HG03558 (cell line): ENCODE measurements around the gene EDARADD.

ENCODE experiments used
- ATAC-seq: cut with Tn5 transposase; IDR thresholded peaks from one replicate; pipeline ENCODE4 v1.9.1; 2021; ENCODE audit warnings: moderate number of reproducible peaks; ENCODE audit not compliant: unreplicated experiment; ENCODE audit errors: extremely low read depth

The EDARADD gene

DNA sequence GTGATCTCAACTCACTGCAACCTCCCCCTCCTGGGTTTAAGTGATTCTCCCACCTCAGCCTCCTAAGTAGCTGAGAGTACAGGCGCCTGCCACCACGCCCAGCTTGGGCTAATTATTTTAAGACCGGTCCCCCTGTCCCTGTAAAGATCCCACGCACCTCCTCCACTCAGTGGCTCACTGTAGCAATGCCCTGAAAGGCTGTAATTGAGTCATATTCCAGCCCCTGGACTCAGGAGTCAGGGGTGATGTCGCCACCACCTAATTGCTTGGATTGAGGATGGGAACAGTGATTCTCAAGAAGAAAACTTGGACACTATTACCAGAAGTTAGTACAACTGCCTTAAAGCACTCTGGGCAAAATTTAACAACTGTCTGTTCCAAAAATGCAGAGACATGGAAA is 3.1 kb upstream of the EDARADD start:
- ATAC-seq = no peak

GRCh38 chr1:236392182-236392581 is 1.9 kb upstream of the EDARADD start:
- no peak for ATAC-seq

- ATAC-seq = no peak
Measured at GRCh38 chr1:236394879-236395229, 768 bp downstream of the EDARADD start.

DNA sequence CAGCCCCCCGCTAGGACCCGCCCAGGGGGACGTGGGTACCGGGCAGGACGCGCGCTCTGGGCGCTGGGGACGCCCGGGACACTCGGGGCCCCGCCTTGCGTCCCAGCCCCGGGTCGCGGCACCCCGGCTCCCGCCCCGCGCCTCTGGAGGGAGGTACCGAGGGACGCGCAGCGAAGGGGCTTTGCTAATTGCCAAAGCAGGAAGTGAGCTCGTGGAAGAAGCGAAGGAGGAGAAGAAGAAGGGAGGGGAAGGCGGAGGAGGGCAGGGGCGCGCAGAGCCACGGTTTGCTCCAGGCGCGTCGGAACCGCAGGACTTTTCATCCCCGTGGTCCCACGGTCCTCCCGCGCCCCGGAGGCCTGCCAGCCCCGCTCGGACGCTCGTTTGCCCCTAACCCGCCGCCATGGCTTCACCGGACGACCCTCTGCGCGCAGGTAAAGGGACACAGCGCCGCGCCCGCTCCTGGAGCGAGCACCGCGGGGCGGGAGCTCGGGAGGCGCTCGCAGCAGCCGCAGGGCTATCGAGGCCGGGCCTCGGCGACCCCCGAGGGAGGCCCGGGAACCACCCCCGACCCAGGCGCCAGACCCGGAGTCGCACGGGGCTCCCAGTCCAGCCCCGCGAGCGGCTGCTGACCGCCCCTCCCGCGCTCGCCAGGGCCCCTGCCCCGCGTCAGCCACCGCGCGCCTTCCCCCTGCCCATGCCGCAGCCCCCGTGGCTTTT is 1.3 kb downstream of the EDARADD start:
- ATAC-seq = no peak

GRCh38 chr1:236395947-236396664 is 2.0 kb downstream of the EDARADD start:
- ATAC-seq = no peak

DNA sequence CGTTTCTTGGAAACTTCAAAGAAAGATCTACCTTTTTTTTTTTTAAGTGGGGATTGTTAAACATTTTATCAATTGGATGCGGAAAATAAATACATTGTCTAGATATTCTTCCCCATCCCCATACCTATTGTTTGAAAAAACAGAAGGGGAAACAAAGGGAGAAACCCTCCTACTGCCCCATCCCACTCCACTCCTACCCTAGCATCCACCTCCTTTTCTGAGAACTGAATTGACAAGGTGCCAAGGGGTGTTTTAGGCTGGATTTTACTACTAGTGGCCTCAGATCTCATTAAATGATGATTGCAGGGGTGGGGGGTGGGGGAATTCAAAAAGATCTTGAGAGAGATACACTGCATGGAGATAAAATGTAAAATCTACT is 2.6 kb downstream of the EDARADD start:
- ATAC-seq = no peak

- ATAC-seq = no peak
Measured at GRCh38 chr1:236397173-236397759, 3.2 kb downstream of the EDARADD start.

DNA sequence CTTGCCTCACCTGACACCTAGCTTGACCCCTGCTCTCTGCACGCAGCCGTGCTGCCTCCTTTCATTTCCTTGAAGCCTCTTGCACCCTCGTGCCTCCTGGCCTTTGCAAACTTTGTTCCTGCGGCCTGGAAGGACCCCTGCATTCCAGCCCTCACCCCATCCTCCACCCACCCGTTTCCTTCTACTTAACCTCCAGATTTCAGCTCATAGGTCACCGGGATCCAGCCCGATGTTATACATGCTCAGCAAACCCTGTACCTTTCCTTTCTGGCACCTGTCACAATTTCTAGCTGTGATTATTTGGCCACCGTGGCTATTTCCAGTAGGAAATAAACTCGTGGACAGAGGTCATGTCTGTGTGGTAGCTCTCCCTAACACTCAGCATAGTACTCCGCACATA is 4.5 kb downstream of the EDARADD start:
- no peak for ATAC-seq

GRCh38 chr1:236400061-236400603 is 6.0 kb downstream of the EDARADD start:
- no peak for ATAC-seq

DNA sequence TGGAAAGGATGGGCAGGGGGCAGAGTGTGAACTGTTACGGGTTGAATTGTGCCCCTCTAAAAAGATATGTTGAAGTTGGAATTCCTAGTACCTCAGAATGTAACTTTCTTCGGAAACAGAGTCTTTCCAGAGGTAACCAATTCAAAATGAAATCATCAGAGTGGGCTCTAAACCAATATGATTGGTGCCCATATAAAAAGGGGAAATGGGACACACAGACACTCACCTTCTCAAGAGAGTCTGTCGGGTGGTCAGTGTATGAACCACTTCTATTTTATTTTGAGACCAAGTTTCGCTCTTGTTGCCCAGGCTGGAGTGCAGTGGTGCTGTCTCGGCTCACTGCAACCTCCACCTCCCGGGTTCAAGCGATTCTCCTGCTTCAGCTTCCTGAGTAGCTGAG is 7.6 kb downstream of the EDARADD start:
- no peak for ATAC-seq

- no peak for ATAC-seq
Measured at GRCh38 chr1:236403905-236404696, 10.0 kb downstream of the EDARADD start.

GRCh38 chr1:236407059-236407458 is 13.0 kb downstream of the EDARADD start:
- no peak for ATAC-seq

DNA sequence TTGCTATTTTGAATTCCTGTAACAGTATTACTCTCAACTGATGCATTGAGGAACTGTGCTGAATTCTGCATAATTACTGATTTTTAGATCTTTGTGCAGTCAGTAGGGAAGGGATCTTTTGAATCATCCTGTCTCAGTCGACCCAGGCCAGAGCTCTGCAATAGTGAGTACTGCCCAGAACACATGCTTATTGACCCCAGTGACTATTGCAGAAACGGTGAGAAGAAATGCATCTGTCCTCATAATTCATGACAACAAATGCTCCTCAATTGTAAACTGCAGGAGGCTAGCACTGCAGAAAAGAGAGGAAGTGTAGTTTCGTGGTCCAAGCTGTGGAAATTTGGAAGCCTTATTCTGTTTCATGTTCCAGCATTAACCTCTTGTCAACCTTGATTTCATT is 19.6 kb downstream of the EDARADD start:
- no peak for ATAC-seq

- no peak for ATAC-seq
Measured at GRCh38 chr1:236416165-236416564, 22.1 kb downstream of the EDARADD start.

GRCh38 chr1:236417336-236417735 is 23.2 kb downstream of the EDARADD start:
- ATAC-seq = no peak

DNA sequence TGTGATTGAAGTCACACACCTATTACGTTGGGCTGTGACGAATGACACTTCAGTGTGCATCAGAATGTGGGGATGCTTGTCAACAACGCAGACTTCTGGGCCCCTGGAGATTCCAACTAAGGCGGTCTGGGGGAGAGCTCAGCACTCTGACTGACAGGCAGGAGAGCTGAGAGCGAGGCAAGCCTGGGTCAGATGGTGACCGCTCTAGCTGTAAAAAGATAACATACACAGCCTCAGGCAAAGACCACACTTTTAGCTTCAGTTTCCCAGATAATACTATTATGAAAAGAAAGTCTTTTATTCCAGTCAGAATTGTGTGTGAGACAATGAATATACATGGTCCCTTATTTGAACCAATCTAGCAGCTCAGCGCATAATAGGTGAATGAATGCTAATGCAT is 25.4 kb downstream of the EDARADD start:
- ATAC-seq = no peak

DNA sequence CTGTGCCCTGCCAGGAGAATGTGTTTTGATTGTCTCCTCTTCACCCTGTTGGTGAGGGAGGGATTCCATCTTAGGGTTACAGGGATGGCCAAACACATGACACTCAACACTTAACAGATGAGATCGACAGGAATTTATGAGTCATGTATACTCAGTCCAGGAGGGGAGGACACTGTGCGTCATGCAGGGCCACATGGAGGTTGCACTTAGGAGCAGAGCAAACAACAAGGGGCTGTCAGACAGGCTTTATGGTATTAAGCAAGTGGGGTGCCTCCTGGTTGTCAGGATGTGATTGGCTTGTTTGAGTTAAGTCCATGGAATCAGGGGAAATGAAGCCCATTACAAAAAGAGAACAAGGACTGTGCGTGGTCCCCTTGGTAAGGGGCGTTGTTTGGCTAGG is 26.9 kb downstream of the EDARADD start:
- ATAC-seq = no peak

GRCh38 chr1:236421850-236422516 is 27.9 kb downstream of the EDARADD start:
- no peak for ATAC-seq

- no peak for ATAC-seq
Measured at GRCh38 chr1:236422517-236422876, 28.4 kb downstream of the EDARADD start.

DNA sequence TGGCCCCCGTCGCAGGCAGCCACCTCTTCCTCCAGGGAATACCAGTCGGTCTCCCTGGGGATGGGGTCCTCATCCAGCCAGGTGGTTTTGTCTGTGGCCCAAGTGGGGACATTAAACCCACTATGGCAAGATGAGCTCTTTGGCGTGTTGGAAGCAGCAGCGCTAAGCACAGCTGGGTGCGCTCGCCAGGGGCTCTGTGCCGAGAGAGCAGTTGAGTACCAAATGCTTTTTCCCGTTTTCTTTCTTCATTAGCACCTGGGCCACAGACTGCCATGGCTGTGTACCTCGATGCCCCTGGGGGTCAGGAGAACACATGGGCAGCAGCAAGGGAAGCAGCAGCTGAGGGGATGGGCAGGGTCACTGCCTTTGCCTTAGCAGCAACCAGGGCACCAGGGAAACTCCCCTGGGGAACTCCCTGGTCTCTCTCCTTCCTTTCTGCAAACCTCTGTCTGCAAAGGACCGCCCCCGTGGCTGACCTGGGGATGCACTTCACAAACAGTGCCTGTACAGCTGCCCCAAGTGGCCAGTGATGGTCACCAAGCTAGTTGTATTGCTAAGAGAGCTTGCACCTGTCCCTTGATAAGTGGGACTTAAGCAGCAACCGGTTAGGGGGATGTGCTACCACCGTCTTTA is 31.1 kb downstream of the EDARADD start:
- peak; percentile 88 for ATAC-seq
